Osteoblast (primary cell): ENCODE measurements around the gene HK1. TPM values are rescaled to one million over a fixed set of nuclear protein-coding genes. Genes with fewer than 3 reads are reported as not detected.

Source experiments
- DNase-seq: peaks from one replicate; pipeline ENCODE4 v3.0.0; 2011; ENCODE audit warnings: low spot score, mixed read lengths; ENCODE audit not compliant: insufficient read length; ENCODE audit errors: missing footprints
- H2AFZ ChIP-seq: 2 replicates; pipeline ENCODE4 v1.6.0; 2011; ENCODE audit warnings: mild to moderate bottlenecking, low read length
- H3K27ac ChIP-seq: 2 replicates; pipeline ENCODE4 v1.5.1; 2011; ENCODE audit warnings: mild to moderate bottlenecking, low read depth, low read length, moderate library complexity
- H3K27me3 ChIP-seq: 2 replicates; pipeline ENCODE4 v1.6.0; 2012; ENCODE audit warnings: mild to moderate bottlenecking, control low read depth, inconsistent platforms, low read length, moderate library complexity; ENCODE audit not compliant: insufficient read depth
- H3K36me3 ChIP-seq: 2 replicates; pipeline ENCODE4 v1.5.1; 2011; ENCODE audit warnings: mild to moderate bottlenecking, low read length, control low read depth, moderate library complexity; ENCODE audit not compliant: insufficient read depth
- H3K4me1 ChIP-seq: 2 replicates; pipeline ENCODE4 v1.5.1; 2011; ENCODE audit warnings: mild to moderate bottlenecking, low read length, control low read depth, moderate library complexity; ENCODE audit not compliant: insufficient read depth
- H3K4me2 ChIP-seq: 2 replicates; pipeline ENCODE4 v1.6.0; 2011; ENCODE audit warnings: mild to moderate bottlenecking, low read length; ENCODE audit not compliant: insufficient read depth
- H3K4me3 ChIP-seq: fragments of 200-600 bp; sonication (generic); 3 replicates; pipeline ENCODE4 v1.5.1; 2012; ENCODE audit warnings: mild to moderate bottlenecking, low read length, inconsistent platforms; ENCODE audit not compliant: insufficient read depth
- H3K79me2 ChIP-seq: 2 replicates; pipeline ENCODE4 v1.6.0; 2012; ENCODE audit warnings: mild to moderate bottlenecking, low read length, control low read depth, inconsistent platforms; ENCODE audit not compliant: insufficient read depth
- H3K9me3 ChIP-seq: 2 replicates; pipeline ENCODE4 v1.5.1; 2011; ENCODE audit warnings: low read depth, low read length, control low read depth
- H4K20me1 ChIP-seq: 2 replicates; pipeline ENCODE4 v1.6.0; 2012; ENCODE audit warnings: mild to moderate bottlenecking, low read length, control low read depth; ENCODE audit not compliant: insufficient read depth
- total RNA-seq: library from RNA; depleted of rRNA; stranded (reverse); fragments of >200 nt; gene quantifications from 2 replicates; pipeline ENCODE4 v1.2.3, GENCODE V29; 2012
- TF ChIP-seq, protein P1 (sequence below): IDR thresholded peaks from 2 replicates; pipeline ENCODE4 v1.5.1; 2011; ENCODE audit warnings: mild to moderate bottlenecking, low read depth, low read length, moderate library complexity; ENCODE audit errors: extremely low read depth

Gene HK1
- total RNA-seq, 1 donor = 111 TPM

DNA sequence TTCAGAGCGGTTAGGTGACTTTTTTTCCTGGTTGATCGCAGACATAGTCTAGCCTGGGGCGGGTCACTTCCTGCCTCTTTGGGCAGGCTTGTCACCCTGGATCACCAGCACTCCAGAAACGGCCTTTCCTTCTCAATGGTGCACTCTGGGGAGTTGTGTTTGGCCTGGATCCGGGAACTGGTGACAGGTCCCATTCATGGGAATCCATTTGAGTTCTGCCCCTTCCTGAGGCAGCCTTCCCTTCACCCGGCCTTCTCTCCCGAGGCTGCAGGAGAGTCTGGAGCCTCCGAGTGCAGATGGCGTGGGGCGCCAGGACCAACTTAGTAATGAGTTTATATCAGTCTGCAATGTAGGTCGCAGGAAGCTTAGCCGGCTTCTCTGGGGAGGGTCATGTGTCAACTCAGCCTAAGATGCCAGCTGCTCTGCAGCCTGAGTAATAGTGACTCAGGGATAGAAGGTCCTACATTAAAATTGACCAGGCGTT lies 84.2 kb downstream of the HK1 start:
- Histone ChIP-seq H3K4me1 (peaks cover 47% of the 10 kb centered on the region), H3K9me3 (no peaks in the 10 kb centered on the region), H3K4me3 (peak overlapping the region; percentile 22), H3K27me3 (no peaks in the 10 kb centered on the region), H3K27ac (peak overlapping the region; percentile 59), H3K4me2 (peak overlapping the region; percentile 69), H4K20me1 (peaks cover 26% of the 10 kb centered on the region), H3K79me2 (peaks cover 82% of the 10 kb centered on the region), H3K36me3 (peaks cover 34% of the 10 kb centered on the region), H2AFZ (no peak overlapping the region)
- TF ChIP-seq, protein P1, sequence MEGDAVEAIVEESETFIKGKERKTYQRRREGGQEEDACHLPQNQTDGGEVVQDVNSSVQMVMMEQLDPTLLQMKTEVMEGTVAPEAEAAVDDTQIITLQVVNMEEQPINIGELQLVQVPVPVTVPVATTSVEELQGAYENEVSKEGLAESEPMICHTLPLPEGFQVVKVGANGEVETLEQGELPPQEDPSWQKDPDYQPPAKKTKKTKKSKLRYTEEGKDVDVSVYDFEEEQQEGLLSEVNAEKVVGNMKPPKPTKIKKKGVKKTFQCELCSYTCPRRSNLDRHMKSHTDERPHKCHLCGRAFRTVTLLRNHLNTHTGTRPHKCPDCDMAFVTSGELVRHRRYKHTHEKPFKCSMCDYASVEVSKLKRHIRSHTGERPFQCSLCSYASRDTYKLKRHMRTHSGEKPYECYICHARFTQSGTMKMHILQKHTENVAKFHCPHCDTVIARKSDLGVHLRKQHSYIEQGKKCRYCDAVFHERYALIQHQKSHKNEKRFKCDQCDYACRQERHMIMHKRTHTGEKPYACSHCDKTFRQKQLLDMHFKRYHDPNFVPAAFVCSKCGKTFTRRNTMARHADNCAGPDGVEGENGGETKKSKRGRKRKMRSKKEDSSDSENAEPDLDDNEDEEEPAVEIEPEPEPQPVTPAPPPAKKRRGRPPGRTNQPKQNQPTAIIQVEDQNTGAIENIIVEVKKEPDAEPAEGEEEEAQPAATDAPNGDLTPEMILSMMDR = no peak
- DNase-seq = peak; percentile 95

GRCh38 chr10:69363666-69364065 lies 85.4 kb downstream of the HK1 start:
- Histone ChIP-seq H3K27me3 (no peaks in the 10 kb centered on the region), H4K20me1 (peaks cover 30% of the 10 kb centered on the region), H3K79me2 (peaks cover 79% of the 10 kb centered on the region), H2AFZ (no peak overlapping the region), H3K36me3 (peaks cover 42% of the 10 kb centered on the region), H3K4me3 (no peak overlapping the region), H3K4me1 (peaks cover 47% of the 10 kb centered on the region), H3K9me3 (no peaks in the 10 kb centered on the region), H3K27ac (no peak overlapping the region), H3K4me2 (no peak overlapping the region)
- peak; percentile 15 for DNase-seq
- TF ChIP-seq, protein P1 = no peak

GRCh38 chr10:69364232-69364940 lies 86.1 kb downstream of the HK1 start:
- Histone ChIP-seq H3K4me1 (peaks cover 41% of the 10 kb centered on the region), H4K20me1 (peaks cover 30% of the 10 kb centered on the region), H3K4me2 (no peak overlapping the region), H3K27me3 (no peaks in the 10 kb centered on the region), H2AFZ (no peak overlapping the region), H3K36me3 (peaks cover 49% of the 10 kb centered on the region), H3K27ac (no peak overlapping the region), H3K9me3 (no peaks in the 10 kb centered on the region), H3K79me2 (peaks cover 78% of the 10 kb centered on the region), H3K4me3 (no peak overlapping the region)
- DNase-seq = peak; percentile 42
- TF ChIP-seq, protein P1 = no peak

- H3K4me3 ChIP-seq = no peak overlapping the region
- no peak for DNase-seq
- peaks cover 11% of the 10 kb centered on the region for H4K20me1 ChIP-seq
- peaks cover 18% of the 10 kb centered on the region for H3K4me1 ChIP-seq
- H3K9me3 ChIP-seq = no peaks in the 10 kb centered on the region
- H2AFZ ChIP-seq = no peak overlapping the region
- no peaks in the 10 kb centered on the region for H3K27me3 ChIP-seq
- TF ChIP-seq, protein P1 = no peak
- no peak overlapping the region for H3K4me2 ChIP-seq
- peaks cover 51% of the 10 kb centered on the region for H3K36me3 ChIP-seq
- H3K79me2 ChIP-seq = peaks cover 70% of the 10 kb centered on the region
- no peak overlapping the region for H3K27ac ChIP-seq
Observed at GRCh38 chr10:69366738-69367137, 88.4 kb downstream of the HK1 start.
